ENCODE measurements around the gene MKI67.

- TF ChIP-seq CTCF (IDR thresholded peaks at IDR 0.05): no peak
- TF ChIP-seq POLR2A (IDR thresholded peaks at IDR 0.05): no peak
Observed at GRCh38 chr10:128109707-128110106, 16.5 kb downstream of the MKI67 start.
